Endothelial cell of umbilical vein (primary cell): Measurements from ENCODE around the gene PGD.

Experiments
- EZH2 ChIP-seq: IDR thresholded peaks from 2 replicates; pipeline ENCODE4 v1.6.1; 2012; ENCODE audit warnings: borderline replicate concordance, low read depth, mild to moderate bottlenecking, moderate library complexity, low read length, inconsistent platforms; ENCODE audit not compliant: severe bottlenecking
- MAX ChIP-seq: IDR thresholded peaks from 2 replicates; pipeline ENCODE4 v1.6.1; 2011; ENCODE audit not compliant: insufficient read depth, insufficient read length
- MYC ChIP-seq: IDR thresholded peaks from one replicate; pipeline ENCODE4 v1.6.1; 2011; ENCODE audit warnings: mild to moderate bottlenecking, low read depth, low read length
- POLR2A ChIP-seq: IDR thresholded peaks from 2 replicates; pipeline ENCODE4 v1.6.1; 2012; ENCODE audit warnings: low read depth, mild to moderate bottlenecking, control low read depth, low read length
- POLR2AphosphoS5 ChIP-seq: IDR thresholded peaks from 2 replicates; pipeline ENCODE4 v1.6.1; 2012; ENCODE audit warnings: low read depth, mild to moderate bottlenecking, control low read depth, low read length, moderate library complexity; ENCODE audit not compliant: insufficient read depth
- TF ChIP-seq, protein P1 (sequence below), 2 donors: IDR thresholded peaks; 1 replicate in 1 of 2; 2 replicates in 1 of 2; pipeline ENCODE4 v1.5.1; 2011; ENCODE audit warnings: low read length in 2 of 2, mild to moderate bottlenecking in 2 of 2, moderate library complexity in 2 of 2, control low read depth in 1 of 2, inconsistent platforms in 1 of 2, low read depth in 1 of 2; ENCODE audit not compliant: insufficient read depth in 1 of 2; ENCODE audit errors: extremely low read depth in 1 of 2

GRCh38 chr1:10430216-10431069 lies 31.6 kb downstream of the PGD start, which contains the start of gene CENPS:
- TF ChIP-seq, protein P1, sequence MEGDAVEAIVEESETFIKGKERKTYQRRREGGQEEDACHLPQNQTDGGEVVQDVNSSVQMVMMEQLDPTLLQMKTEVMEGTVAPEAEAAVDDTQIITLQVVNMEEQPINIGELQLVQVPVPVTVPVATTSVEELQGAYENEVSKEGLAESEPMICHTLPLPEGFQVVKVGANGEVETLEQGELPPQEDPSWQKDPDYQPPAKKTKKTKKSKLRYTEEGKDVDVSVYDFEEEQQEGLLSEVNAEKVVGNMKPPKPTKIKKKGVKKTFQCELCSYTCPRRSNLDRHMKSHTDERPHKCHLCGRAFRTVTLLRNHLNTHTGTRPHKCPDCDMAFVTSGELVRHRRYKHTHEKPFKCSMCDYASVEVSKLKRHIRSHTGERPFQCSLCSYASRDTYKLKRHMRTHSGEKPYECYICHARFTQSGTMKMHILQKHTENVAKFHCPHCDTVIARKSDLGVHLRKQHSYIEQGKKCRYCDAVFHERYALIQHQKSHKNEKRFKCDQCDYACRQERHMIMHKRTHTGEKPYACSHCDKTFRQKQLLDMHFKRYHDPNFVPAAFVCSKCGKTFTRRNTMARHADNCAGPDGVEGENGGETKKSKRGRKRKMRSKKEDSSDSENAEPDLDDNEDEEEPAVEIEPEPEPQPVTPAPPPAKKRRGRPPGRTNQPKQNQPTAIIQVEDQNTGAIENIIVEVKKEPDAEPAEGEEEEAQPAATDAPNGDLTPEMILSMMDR (IDR thresholded peaks at IDR 0.05; ENCODE audit: extremely low read depth in 1 of 2, insufficient read depth in 1 of 2, low read depth in 1 of 2, low read length in 2 of 2) = peak; percentile 94 to 97
- TF ChIP-seq EZH2 (no peak), POLR2A (peak; percentile 73), POLR2AphosphoS5 (peak; percentile 62), MYC (no peak), MAX (peak; percentile 44)
